Cardiac fibroblast (primary cell): ENCODE results near the gene TENT4A.

ENCODE experiments used
- DNase-seq, 2 donors: peaks; one replicate each; pipeline versions ENCODE4 v3.0.0 to v3.0.0-alpha.2; 2010; ENCODE audit warnings: low read depth in 2 of 2
- H3K4me3 ChIP-seq, 2 donors: replicated peaks in 1 of 2; 1 replicate in 1 of 2; 2 replicates in 1 of 2; pipeline ENCODE4 v1.5.1; 2011; ENCODE audit warnings: low read depth in 2 of 2, low read length in 2 of 2, mild to moderate bottlenecking in 2 of 2, moderate library complexity in 1 of 2
- CTCF ChIP-seq: IDR thresholded peaks from one replicate; pipeline ENCODE4 v1.5.1; 2011; ENCODE audit warnings: low read depth, mild to moderate bottlenecking, low read length, inconsistent platforms

The TENT4A gene

GRCh38 chr5:6787941-6788340, 74.7 kb downstream of the TENT4A start:
- H3K4me3 ChIP-seq, result no peak overlapping the region
- no peak for DNase-seq
- TF ChIP-seq CTCF, result no peak

DNA sequence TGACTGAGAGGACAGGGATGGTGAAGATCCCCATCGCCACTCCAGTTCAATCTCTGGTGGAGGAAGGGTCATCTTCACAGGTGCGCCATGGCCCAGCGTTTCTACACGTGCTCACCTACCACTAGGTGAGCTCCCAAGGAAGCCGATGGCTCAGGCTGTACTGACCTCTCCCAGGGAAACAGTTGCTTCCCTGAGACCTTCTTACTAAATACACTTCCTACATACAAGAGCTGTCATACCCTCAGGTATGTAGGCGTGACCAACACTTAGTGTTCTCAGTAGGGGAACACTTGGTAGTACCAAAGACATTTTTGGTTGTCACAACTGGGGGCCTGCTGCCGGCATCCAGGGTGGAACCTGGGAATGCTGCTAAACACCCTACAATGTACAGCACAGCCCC, 75.2 kb downstream of the TENT4A start:
- no peak for TF ChIP-seq CTCF
- no peak for DNase-seq
- H3K4me3 ChIP-seq, result no peak overlapping the region

GRCh38 chr5:6788956-6789649, 75.9 kb downstream of the TENT4A start:
- H3K4me3 ChIP-seq, result no peak overlapping the region
- DNase-seq, result peak in 1 of 2 donors; percentile 54
- TF ChIP-seq CTCF, result no peak

- no peak overlapping the region for H3K4me3 ChIP-seq
- DNase-seq, result no peak
- no peak for TF ChIP-seq CTCF
Observed at GRCh38 chr5:6790346-6790865, 77.2 kb downstream of the TENT4A start.

- no peak for TF ChIP-seq CTCF
- no peak for DNase-seq
- H3K4me3 ChIP-seq, result no peak overlapping the region
Observed at GRCh38 chr5:6791031-6791430, 77.8 kb downstream of the TENT4A start.

DNA sequence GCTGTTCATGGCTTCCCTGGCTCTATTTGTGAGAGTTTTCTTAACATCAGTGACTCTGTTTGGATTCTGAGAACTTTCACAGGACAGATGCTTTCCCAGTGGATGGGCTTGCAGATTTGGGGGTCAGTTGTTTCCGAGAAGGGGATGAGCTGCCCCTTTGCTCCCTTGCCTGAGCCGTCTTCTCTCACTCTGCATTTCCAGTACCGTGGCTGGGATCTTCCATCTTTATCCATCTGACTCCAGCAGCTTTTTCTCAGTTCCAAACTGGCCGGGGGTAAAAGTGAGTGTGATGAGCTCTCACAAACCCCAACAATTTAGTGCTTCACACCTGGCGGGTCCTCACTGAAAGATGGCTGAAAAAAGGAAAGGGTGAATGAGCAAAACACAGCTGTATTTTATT, 79.1 kb downstream of the TENT4A start:
- no peak overlapping the region for H3K4me3 ChIP-seq
- DNase-seq, result no peak
- TF ChIP-seq CTCF, result no peak
